Ascending aorta (tissue), 2 donors: ENCODE measurements around the gene VTI1A. TPM values are rescaled to one million over a fixed set of nuclear protein-coding genes. Genes with fewer than 3 reads are reported as not detected.
A peak's percentile ranks its signal among the peaks of the same experiment; 100 is the strongest.

ENCODE experiments used
- DNase-seq, 2 donors: peaks; one replicate each; pipeline ENCODE4 v3.0.0-alpha.2; 2019; ENCODE audit warnings: low spot score in 2 of 2
- H3K27ac ChIP-seq, 2 donors: fragments of 200-600 bp; sonication (generic); one replicate each; pipeline ENCODE4 v1.5.1; 2016 to 2017; ENCODE audit warnings: mild to moderate bottlenecking in 1 of 2
- H3K27me3 ChIP-seq: fragments of 200-600 bp; sonication (generic); one replicate; pipeline ENCODE4 v1.5.1; 2017
- H3K36me3 ChIP-seq, 2 donors: fragments of 200-600 bp; sonication (generic); one replicate each; pipeline ENCODE4 v1.5.1; 2016
- H3K4me1 ChIP-seq, 2 donors: fragments of 200-600 bp; sonication (generic); one replicate each; pipeline ENCODE4 v1.5.1; 2016 to 2017; ENCODE audit warnings: mild to moderate bottlenecking in 1 of 2
- H3K4me3 ChIP-seq, 2 donors: fragments of 200-600 bp; sonication (generic); one replicate each; pipeline ENCODE4 v1.5.1; 2016 to 2017; ENCODE audit warnings: mild to moderate bottlenecking in 1 of 2
- H3K9me3 ChIP-seq, 2 donors: fragments of 200-600 bp; sonication (generic); one replicate each; pipeline ENCODE4 v1.5.1; 2016
- CTCF ChIP-seq, 3 experiments: fragments of 200-600 bp in 2 of 3; fragments of 450-650 bp in 1 of 3; sonication (generic) in 2 of 3; IDR thresholded peaks; one replicate each; pipeline ENCODE4 v1.5.1; 2016 to 2019; ENCODE audit warnings: antibody characterized with exemption in 3 of 3, mild to moderate bottlenecking in 1 of 3, moderate library complexity in 1 of 3
- intact Hi-C: fragments of 100-400 bp; cut with DNase I; formaldehyde crosslinking; loops from one replicate; pipeline ENCODE4 v1.15.1; 2023
- total RNA-seq: library from RNA; depleted of rRNA; stranded (reverse); fragments of >200 nt; gene quantifications from one replicate; pipeline ENCODE4 v1.1.0, GENCODE V29; 2016

The VTI1A gene
- total RNA-seq, 1 donor from 2014 or later, result 32.5 TPM

GRCh38 chr10:112564337-112564736 lies 117.3 kb downstream of the VTI1A start:
- no peak for TF ChIP-seq CTCF (IDR thresholded peaks at IDR 0.05)
- intact Hi-C loops, result no loop called here

DNA sequence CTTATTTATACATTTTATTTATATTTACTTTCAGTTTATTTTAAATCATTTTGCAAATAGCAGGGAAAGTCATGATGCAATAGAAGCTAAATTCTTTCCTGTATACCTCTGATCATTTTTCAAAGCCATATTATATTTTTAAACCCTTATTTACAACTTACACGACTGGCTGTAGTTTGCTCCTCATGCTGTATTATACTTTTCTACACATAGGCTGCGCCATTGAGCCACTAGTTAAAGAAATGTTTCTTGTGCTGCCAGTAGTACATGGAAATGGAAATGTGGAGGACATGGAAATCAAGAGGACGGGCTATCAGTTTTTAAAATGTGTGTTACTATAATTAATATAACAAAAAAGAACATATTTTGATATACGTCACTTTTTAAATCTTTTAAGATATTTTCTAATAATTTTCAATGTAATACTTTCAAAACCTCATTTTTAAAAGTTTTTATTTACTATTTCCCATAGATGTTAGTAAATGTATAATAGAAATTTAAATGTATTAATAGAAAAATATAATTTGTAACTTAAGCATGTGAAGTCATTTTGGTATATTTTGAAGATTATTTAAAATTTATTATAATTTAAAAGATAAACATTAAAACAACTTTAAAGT lies 118.5 kb downstream of the VTI1A start:
- DNase-seq, result no peak
- H3K27ac ChIP-seq, result no peak overlapping the region
- H3K27me3 ChIP-seq, result no peaks in the 10 kb centered on the region
- H3K9me3 ChIP-seq, result no peaks in the 10 kb centered on the region
- TF ChIP-seq CTCF (IDR thresholded peaks at IDR 0.05), result peak; percentile 37 to 52 (median 50)
- no peak overlapping the region for H3K4me3 ChIP-seq
- peaks cover 0 to 5% of the 10 kb centered on the region in 2 donors for H3K4me1 ChIP-seq
- intact Hi-C loops, result loop anchor here (5.0 kb wide), 2 partner anchors 562 to 822 kb away; no protein-coding TSS in a partner anchor
- H3K36me3 ChIP-seq, result no peaks in the 10 kb centered on the region

More at GRCh38 chr10:112564337-112564736, 117.3 kb downstream of the VTI1A start:
- Histone ChIP-seq H3K9me3 (no peaks in the 10 kb centered on the region), H3K4me3 (no peak overlapping the region), H3K27me3 (no peaks in the 10 kb centered on the region), H3K4me1 (peaks cover 0 to 5% of the 10 kb centered on the region in 2 donors), H3K36me3 (no peaks in the 10 kb centered on the region), H3K27ac (no peak overlapping the region)
- DNase-seq, result no peak

DNA sequence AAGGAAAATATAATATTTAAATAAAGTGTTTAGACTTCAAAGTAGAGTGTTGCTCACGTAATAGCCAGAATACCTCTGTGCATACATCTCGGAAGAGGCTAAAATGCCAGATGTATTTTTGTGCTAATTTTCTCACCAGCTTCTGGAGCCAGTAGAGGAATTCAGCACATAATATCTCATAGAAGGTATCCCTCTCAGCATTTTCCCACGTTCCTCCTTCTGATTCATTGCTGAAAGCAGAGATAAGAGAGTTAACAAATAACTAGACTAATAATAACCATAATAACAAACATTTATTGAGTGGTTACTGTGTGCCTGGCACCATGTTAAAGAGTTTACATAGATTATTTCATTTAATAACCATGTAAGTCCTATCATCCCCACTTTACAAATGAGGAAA lies 123.6 kb downstream of the VTI1A start:
- DNase-seq, result no peak
- intact Hi-C loops, result no loop called here
- H3K4me3 ChIP-seq, result no peak overlapping the region
- no peaks in the 10 kb centered on the region for H3K36me3 ChIP-seq
- H3K27ac ChIP-seq, result no peak overlapping the region
- H3K27me3 ChIP-seq, result no peaks in the 10 kb centered on the region
- no peaks in the 10 kb centered on the region for H3K4me1 ChIP-seq
- H3K9me3 ChIP-seq, result no peaks in the 10 kb centered on the region
- no peak for TF ChIP-seq CTCF (IDR thresholded peaks at IDR 0.05)

DNA sequence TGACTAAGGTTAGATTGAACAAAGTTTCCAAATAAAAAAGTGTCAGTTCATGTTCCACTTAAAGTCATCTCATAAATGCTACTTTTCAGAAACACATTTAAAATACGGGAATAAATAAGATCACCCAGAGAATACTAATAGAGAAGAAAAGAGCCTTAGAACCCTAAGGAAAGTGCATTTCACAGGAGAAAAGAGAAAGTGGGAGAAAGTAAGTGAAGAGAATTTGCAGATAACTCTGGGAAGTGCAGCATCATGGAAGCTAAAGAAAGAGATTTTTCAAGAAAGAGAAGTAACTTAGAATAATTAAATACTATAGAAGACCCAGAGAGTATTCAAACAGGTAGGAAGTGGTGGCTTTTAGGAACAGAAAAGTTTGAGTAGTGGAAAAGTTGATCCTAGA lies 132.6 kb downstream of the VTI1A start:
- no peak for TF ChIP-seq CTCF (IDR thresholded peaks at IDR 0.05)
- Histone ChIP-seq H3K4me1 (peaks cover 0 to 3% of the 10 kb centered on the region in 2 donors), H3K27ac (no peak overlapping the region), H3K27me3 (no peaks in the 10 kb centered on the region), H3K4me3 (no peak overlapping the region), H3K36me3 (no peaks in the 10 kb centered on the region), H3K9me3 (no peaks in the 10 kb centered on the region)
- DNase-seq, result no peak
- intact Hi-C loops, result no loop called here

- no peak for TF ChIP-seq CTCF (IDR thresholded peaks at IDR 0.05)
- H3K4me1 ChIP-seq, result peaks cover 0 to 5% of the 10 kb centered on the region in 2 donors
- intact Hi-C loops, result no loop called here
- H3K36me3 ChIP-seq, result no peaks in the 10 kb centered on the region
- H3K27ac ChIP-seq, result no peak overlapping the region
- no peak overlapping the region for H3K4me3 ChIP-seq
- H3K27me3 ChIP-seq, result no peaks in the 10 kb centered on the region
- no peak for DNase-seq
- H3K9me3 ChIP-seq, result no peaks in the 10 kb centered on the region
These were observed 133.3 kb downstream of the VTI1A start for GRCh38 chr10:112580267-112580666.
